OCI-LY3 (cell line): ENCODE measurements around the gene MYB.

Experiments
- H2AFZ ChIP-seq: fragments of 200-600, 300-600 bp; shearing (Covaris generic); 2 replicates; pipeline ENCODE4 v1.6.0; 2014; ENCODE audit warnings: antibody characterized with exemption, low read depth, low read length
- H3K27ac ChIP-seq: fragments of 200-600, 300-600 bp; sonication (generic); 2 replicates; pipeline ENCODE4 v1.5.1; 2014; ENCODE audit warnings: mild to moderate bottlenecking, low read length, moderate library complexity, mixed read lengths
- H3K27me3 ChIP-seq: fragments of 200-600, 300-600 bp; sonication (generic); 2 replicates; pipeline ENCODE4 v1.6.1; 2014; ENCODE audit warnings: low read depth, low read length, mixed read lengths
- H3K36me3 ChIP-seq: fragments of 200-600, 300-600 bp; sonication (generic); replicated peaks from 2 replicates; pipeline ENCODE3; 2014; ENCODE audit warnings: low read depth, low read length, mixed read lengths
- H3K4me1 ChIP-seq: fragments of 300-600, 200-600 bp; sonication (generic); 2 replicates; pipeline ENCODE4 v1.6.1; 2014; ENCODE audit warnings: low read length, mixed read lengths
- H3K4me2 ChIP-seq: fragments of 200-600, 300-600 bp; sonication (generic); 2 replicates; pipeline ENCODE4 v1.6.1; 2014; ENCODE audit warnings: low read length, mixed read lengths
- H3K4me3 ChIP-seq: fragments of 300-600, 200-600 bp; sonication (generic); 2 replicates; pipeline ENCODE4 v1.5.1; 2014; ENCODE audit warnings: antibody characterized with exemption, mild to moderate bottlenecking, low read length, moderate library complexity
- H3K79me2 ChIP-seq: fragments of 300-600, 200-600 bp; shearing (Covaris generic); 2 replicates; pipeline ENCODE4 v1.6.1; 2014; ENCODE audit warnings: mild to moderate bottlenecking, low read length, mixed read lengths
- H3K9ac ChIP-seq: fragments of 300-600, 200-600 bp; shearing (Covaris generic); 2 replicates; pipeline ENCODE4 v1.6.0; 2014; ENCODE audit warnings: mild to moderate bottlenecking, low read length, moderate library complexity
- H3K9me3 ChIP-seq: fragments of 200-600, 300-600 bp; shearing (Covaris generic); 2 replicates; pipeline ENCODE4 v1.6.1; 2014; ENCODE audit warnings: low read length, mixed read lengths; ENCODE audit not compliant: insufficient read depth
- H4K20me1 ChIP-seq: fragments of 200-600, 300-600 bp; sonication (generic); 2 replicates; pipeline ENCODE4 v1.6.1; 2016; ENCODE audit warnings: low read length, mixed read lengths; ENCODE audit not compliant: insufficient read depth
- EZH2phosphoT487 ChIP-seq: fragments of 200-600 bp; shearing (Covaris generic); IDR thresholded peaks from 2 replicates; pipeline ENCODE4 v1.6.1; 2018; ENCODE audit warnings: antibody characterized with exemption, mixed run types, low read depth
- TF ChIP-seq, protein P1 (sequence below): fragments of 200-600, 300-600 bp; sonication (generic); IDR thresholded peaks from 2 replicates; pipeline ENCODE4 v1.5.1; 2014; ENCODE audit warnings: antibody characterized with exemption, low read length, low read depth

The MYB gene

GRCh38 chr6:135228486-135228885, 47.4 kb downstream of the MYB start:
- Histone ChIP-seq H2AFZ (no peak overlapping the region), H4K20me1 (no peaks in the 10 kb centered on the region), H3K9me3 (no peaks in the 10 kb centered on the region), H3K36me3 (no peaks in the 10 kb centered on the region), H3K79me2 (no peaks in the 10 kb centered on the region), H3K9ac (no peak overlapping the region), H3K4me3 (no peak overlapping the region), H3K4me2 (no peak overlapping the region), H3K27me3 (no peaks in the 10 kb centered on the region), H3K4me1 (peaks cover 55% of the 10 kb centered on the region), H3K27ac (no peak overlapping the region)
- TF ChIP-seq, protein P1, sequence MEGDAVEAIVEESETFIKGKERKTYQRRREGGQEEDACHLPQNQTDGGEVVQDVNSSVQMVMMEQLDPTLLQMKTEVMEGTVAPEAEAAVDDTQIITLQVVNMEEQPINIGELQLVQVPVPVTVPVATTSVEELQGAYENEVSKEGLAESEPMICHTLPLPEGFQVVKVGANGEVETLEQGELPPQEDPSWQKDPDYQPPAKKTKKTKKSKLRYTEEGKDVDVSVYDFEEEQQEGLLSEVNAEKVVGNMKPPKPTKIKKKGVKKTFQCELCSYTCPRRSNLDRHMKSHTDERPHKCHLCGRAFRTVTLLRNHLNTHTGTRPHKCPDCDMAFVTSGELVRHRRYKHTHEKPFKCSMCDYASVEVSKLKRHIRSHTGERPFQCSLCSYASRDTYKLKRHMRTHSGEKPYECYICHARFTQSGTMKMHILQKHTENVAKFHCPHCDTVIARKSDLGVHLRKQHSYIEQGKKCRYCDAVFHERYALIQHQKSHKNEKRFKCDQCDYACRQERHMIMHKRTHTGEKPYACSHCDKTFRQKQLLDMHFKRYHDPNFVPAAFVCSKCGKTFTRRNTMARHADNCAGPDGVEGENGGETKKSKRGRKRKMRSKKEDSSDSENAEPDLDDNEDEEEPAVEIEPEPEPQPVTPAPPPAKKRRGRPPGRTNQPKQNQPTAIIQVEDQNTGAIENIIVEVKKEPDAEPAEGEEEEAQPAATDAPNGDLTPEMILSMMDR, result no peak
- TF ChIP-seq EZH2phosphoT487, result no peak

DNA sequence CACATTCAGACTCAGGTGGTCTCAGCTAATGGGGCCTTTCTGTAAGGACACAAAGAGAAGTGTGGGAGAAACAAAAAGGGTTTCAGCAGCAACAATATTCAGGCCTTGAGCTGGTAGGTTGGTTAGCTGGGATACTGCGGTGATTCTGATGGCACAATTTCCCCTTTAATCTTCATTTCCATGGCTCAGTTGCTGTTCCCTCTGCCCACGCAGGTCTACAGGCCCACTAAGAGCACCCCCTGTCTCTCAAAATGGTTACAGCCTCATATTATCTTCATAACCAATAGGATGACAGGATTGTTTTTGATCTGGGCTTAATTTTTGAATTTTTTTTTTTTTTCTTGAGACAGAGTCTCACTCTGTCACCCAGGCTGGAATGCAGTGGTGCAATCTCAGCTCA, 48.9 kb downstream of the MYB start:
- Histone ChIP-seq H3K79me2 (no peaks in the 10 kb centered on the region), H3K36me3 (no peaks in the 10 kb centered on the region), H3K27me3 (no peaks in the 10 kb centered on the region), H3K4me2 (no peak overlapping the region), H3K4me1 (peaks cover 58% of the 10 kb centered on the region), H2AFZ (no peak overlapping the region; the same call in 1 of the 2 replicates), H3K9ac (no peak overlapping the region), H3K27ac (no peak overlapping the region), H4K20me1 (no peaks in the 10 kb centered on the region), H3K4me3 (no peak overlapping the region), H3K9me3 (no peaks in the 10 kb centered on the region)
- TF ChIP-seq, protein P1, result no peak
- TF ChIP-seq EZH2phosphoT487, result no peak

DNA sequence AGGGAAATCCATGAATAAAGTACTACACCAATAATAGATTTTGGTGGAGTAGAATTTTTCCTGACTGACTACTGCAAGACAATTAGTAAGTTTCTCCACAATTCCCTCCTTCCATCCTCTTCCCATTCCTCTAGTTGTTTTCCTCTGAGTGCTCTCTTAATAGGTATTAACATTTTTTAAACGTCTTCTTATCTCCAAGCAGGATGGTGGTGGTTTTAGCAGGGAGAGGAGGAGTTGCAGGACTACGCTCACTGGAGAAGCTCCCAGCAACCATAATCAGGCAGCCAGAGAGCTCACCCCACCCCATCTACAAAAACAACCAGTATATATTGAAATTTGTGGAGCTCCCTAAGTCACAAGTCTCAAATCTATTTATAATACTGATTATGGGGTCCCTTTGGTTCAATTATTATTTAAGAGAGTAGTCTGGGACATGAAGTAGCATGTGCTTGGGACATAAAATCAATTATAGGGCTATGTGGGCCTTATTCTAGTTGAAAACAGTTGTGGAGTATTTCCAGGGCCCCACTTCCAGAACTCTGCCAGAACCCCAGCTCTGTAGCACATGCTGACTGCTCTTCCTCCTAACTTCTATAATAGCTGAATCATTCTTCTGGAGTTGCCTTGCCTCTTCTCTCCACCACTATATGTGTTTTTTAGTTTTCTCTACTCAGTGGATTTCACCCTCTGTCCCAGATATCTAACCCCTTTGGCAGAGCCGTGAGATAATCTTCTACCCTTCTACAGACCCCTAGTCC, 49.8 kb downstream of the MYB start:
- H3K36me3 ChIP-seq, result no peaks in the 10 kb centered on the region
- H3K27ac ChIP-seq, result peak overlapping the region; percentile 59
- peak overlapping the region; percentile 34 for H3K4me2 ChIP-seq
- H3K4me3 ChIP-seq, result no peak overlapping the region
- H3K79me2 ChIP-seq, result no peaks in the 10 kb centered on the region
- no peaks in the 10 kb centered on the region for H3K27me3 ChIP-seq
- H4K20me1 ChIP-seq, result no peaks in the 10 kb centered on the region
- no peaks in the 10 kb centered on the region for H3K9me3 ChIP-seq
- H3K9ac ChIP-seq, result no peak overlapping the region
- peaks cover 67% of the 10 kb centered on the region for H3K4me1 ChIP-seq
- TF ChIP-seq EZH2phosphoT487, result no peak
- TF ChIP-seq, protein P1, result no peak
- H2AFZ ChIP-seq, result no peak overlapping the region

- Histone ChIP-seq H3K27me3 (no peaks in the 10 kb centered on the region), H3K9me3 (no peaks in the 10 kb centered on the region), H3K9ac (no peak overlapping the region), H4K20me1 (no peaks in the 10 kb centered on the region), H3K4me1 (peaks cover 69% of the 10 kb centered on the region), H3K79me2 (no peaks in the 10 kb centered on the region), H3K36me3 (no peaks in the 10 kb centered on the region), H3K4me3 (no peak overlapping the region), H2AFZ (no peak overlapping the region), H3K4me2 (peak overlapping the region; percentile 34), H3K27ac (peak overlapping the region; percentile 59)
- TF ChIP-seq EZH2phosphoT487, result no peak
- TF ChIP-seq, protein P1, result no peak
These were observed 50.3 kb downstream of the MYB start for GRCh38 chr6:135231469-135231844.
